ENCODE results near the gene OLFML2A.
"Not testable (repeated sequence)": the region's sequence is repeated elsewhere in the genome, so short reads cannot be mapped to it uniquely, and the experiment has no call there.

OLFML2A gene

DNA sequence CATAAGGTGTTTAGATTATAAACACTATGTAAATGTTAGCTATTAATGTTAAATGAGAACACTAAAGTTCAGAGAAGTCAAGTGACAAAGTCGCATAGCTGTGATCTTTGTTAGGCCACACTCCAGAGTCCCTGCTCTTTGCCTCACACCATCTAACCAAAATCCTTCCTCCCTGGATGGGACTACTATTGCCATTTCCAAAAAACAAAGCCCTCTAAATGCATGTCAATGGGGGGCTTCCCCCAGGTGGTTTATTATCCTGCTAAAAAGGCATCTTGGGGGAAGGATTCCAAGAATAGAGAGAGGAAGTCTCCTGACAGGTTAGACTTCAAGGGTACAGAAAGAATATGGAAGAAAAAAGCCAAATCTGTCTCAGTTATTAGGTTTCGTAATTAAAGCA, 16.2 kb upstream of the OLFML2A start:
- H3K4me3 ChIP-seq (ENCODE audit: low read depth, low read length) = no peak overlapping the region

DNA sequence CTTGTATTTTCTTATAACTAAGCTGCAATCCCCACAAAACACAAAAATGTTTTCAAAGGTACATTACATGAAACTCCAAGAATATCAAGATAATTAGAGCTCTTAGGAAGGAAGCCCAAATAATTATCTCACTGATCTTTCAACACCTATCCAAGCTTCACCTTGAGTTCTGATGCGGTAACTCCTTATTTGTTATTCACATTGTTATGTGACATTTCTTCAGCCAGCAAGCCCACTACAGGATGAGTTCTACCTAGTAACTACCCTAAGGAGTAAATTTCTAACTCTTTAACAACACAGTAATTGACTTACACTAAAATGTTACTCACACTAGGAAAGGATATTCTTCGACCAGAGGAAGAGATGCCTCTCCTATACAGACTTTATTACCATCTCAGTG, 15.7 kb upstream of the OLFML2A start:
- H3K4me3 ChIP-seq (ENCODE audit: low read depth, low read length) = no peak overlapping the region

DNA sequence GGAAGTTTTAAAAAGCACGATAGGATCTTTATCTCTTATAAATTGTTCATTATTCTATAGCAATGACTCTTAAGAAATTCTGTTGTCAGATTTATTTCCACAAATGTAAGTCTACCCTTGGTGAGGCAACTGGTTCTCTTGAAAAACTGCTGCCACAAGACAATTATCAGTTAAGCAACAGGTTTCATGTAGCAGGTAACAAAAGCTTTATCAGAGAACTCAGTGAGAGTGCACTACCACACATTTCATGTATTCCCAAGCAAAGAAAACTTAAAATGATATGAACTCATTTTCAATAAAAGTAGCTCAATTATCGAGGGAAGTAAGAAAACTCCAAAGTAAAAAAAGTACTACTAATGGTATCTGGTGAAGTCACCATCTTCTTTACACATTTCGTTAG, 15.2 kb upstream of the OLFML2A start:
- no peak overlapping the region for H3K4me3 ChIP-seq (ENCODE audit: low read depth, low read length)

DNA sequence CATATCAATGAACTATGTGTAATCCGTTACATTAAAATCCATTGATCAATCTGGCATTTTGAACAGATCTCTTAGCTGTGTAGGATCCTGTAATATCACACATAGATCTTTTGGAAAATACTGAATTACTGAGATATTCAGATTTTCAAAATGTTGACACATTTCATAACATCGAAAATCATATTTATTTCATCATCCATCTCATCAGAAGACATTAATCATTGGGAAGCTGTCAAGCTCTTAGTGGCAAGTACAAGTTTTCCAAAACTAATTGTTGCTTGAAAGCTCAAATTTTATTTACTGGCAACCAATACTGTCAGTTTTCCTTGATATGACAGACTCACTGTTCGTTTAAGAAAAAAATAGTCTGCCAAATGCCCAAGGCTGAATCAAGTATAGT, 14.3 kb upstream of the OLFML2A start:
- no peak overlapping the region for H3K4me3 ChIP-seq (ENCODE audit: low read depth, low read length)

DNA sequence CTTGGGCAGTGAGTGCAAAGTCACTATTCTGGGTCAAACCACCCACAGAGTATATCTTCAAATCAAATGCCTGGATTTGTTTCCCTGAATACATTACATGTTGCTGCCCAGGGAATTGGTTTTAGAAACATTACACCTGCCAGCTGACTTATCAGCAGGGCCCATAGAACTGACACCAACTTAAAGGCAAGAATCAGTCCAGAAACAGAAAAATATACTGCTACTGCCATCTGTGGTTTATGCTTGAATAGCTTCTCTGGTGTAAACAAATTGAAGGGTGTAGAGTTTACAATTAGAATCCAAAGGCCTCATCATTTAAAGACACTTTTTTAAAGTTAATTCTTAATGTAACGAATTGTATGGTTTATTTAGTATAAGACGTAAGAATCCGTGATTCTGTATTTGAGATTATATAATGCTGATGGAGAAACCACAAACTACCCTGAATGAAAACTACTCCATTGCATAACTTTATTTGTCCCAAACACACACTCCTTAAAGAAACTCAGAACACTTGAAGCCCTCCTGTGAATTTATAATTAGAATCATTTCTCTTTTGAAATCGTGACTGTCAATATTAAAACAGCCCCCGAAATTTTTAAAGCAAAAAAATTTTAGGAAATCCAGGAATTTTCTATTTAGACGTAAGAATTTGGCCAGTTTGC, 12.0 kb upstream of the OLFML2A start:
- H3K4me3 ChIP-seq (ENCODE audit: low read depth, low read length) = no peak overlapping the region

DNA sequence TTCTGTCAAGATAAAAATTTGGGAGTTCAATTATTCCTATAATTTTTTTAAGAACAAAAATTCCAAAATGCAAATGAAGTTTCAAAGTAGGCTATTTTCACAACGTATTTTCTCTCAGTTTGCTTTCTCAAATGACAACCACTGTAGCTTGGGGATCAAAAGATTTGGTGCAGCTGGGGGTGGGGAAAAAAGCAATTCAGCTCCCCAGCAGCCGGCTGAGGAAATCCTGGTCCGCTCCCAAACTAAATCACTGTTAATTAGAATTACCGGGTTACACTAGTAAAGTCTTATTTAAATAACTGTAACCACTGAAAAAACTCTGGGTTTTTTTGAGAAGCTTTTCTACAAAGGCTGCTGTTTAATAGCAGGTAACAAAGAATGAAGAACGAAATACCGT, 11.5 kb upstream of the OLFML2A start:
- H3K4me3 ChIP-seq (ENCODE audit: low read depth, low read length) = no peak overlapping the region

DNA sequence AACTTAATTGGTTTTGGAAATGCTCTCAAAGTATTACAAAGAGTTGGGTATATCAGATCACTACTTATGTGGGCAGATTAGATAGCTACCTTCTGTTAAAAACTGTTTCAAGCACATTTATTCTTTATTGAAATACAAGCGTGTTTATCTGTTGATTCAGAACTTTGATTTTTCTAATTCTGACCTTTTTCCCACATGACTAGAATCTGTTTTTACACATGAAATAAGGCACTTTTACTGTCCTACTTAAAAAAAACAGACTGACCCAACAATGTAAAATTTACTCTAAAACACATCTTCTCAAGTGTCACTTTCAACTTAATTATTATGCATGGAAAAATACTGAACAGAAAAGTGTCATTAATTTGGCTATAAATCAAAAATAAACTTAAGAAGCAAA, 10.6 kb upstream of the OLFML2A start:
- H3K4me3 ChIP-seq (ENCODE audit: low read depth, low read length) = no peak overlapping the region

DNA sequence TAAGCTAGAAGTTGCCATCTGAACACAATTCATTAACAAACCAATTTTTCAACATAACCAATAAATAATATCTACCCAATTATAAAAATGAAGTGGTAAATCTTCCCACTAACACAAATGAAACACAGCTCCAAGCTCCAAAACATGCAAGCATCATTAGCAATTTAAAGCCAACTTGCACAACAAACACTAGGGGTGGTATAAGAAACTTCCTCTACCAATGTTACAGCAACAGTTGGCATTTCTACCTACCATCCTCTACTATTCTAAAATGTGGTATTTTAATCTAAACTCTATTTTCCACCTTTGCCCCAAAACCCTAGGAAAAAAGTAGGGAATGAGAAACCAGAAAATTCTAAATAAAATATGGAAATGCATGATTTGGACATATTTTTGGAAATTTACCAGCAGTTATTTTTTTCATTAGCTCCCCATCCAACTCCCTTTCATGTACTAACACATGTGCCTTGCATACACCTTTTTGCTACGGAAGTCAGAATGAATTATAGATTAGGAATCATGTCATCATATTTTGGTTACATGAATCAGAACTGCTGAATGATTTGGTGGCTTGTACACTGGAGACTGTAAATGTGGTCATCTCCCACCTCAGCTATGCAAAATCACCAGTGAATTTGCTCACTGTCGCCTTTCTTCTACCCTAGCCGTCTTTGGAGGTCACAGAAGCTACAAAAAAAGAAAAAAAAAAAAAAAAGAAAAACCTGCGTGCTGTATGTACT, 9.9 kb upstream of the OLFML2A start:
- no peak overlapping the region for H3K4me3 ChIP-seq (ENCODE audit: low read depth, low read length)

DNA sequence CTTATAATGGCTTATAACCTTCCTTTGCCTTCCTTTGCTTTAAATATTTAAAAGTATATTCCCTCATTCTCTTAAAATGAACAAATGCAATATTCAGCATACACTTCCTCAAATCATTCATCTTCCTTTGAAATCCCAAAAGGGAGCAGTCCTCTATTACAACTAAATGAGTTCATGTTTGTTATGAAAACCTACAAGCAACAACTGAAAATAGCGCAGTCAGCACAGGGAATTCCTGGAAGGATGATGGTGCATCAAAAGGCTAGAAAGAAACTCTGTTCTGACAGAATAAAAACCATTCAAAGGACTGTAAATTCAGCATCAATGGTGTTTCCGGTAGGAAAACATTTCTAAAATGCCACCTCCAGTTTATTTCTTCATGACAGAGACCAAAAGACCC, 9.1 kb upstream of the OLFML2A start:
- no peak overlapping the region for H3K4me3 ChIP-seq (ENCODE audit: low read depth, low read length)

DNA sequence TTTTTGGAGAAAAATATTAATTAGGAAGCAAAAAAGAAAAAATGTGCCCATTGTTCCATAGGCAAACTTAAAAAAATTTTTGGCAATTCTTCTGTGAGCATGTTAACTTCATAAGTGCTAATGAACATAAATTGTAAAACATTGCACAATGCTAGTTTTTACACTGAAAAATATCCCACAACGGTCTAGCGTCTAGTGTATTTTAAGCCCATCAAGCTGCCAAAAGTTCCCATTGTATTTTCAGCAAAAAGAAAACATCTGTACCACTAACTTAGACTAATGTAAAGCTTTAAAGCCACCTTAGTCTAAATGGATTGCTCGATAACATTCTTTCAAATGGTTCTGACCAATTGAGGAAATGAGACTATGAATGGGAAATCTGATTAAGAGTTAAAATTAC, 8.6 kb upstream of the OLFML2A start:
- H3K4me3 ChIP-seq (ENCODE audit: low read depth, low read length) = no peak overlapping the region

DNA sequence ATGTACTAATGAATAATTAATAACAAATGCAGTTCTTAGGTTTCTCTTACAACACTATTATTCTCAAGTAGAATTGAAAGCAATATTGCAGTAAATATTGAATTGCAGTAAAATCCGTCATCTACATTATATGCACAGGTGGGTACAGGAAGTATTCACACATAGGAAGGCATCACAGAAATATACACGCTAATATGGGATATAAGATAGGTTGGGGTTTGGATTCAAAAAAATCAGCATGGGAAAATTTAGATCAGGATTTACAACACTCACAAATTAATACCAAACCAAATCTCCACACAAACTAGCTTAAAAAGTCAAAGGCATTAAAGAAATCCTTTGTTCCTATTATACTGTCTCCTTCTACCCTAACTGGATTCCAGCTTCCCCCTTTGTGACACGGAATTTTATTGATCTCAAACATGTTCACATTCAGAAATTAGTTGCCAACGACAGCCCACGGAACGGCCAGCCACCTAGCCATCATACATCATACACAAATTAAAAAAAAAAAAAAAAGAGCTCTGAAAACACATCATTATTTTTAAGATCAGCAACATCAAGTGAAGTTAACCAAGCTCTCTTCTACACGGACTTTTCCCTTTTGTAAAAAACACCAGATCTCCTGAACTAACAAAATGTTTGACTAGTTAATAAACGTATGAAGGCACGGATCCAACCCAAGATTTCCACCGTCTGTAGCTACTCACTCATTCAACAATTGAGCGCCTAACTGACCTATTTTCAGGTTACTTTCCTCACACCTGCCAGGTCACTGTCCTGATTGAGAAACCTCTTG, 8.0 kb upstream of the OLFML2A start:
- H3K4me3 ChIP-seq (ENCODE audit: low read depth, low read length) = peak overlapping the region; percentile 55

DNA sequence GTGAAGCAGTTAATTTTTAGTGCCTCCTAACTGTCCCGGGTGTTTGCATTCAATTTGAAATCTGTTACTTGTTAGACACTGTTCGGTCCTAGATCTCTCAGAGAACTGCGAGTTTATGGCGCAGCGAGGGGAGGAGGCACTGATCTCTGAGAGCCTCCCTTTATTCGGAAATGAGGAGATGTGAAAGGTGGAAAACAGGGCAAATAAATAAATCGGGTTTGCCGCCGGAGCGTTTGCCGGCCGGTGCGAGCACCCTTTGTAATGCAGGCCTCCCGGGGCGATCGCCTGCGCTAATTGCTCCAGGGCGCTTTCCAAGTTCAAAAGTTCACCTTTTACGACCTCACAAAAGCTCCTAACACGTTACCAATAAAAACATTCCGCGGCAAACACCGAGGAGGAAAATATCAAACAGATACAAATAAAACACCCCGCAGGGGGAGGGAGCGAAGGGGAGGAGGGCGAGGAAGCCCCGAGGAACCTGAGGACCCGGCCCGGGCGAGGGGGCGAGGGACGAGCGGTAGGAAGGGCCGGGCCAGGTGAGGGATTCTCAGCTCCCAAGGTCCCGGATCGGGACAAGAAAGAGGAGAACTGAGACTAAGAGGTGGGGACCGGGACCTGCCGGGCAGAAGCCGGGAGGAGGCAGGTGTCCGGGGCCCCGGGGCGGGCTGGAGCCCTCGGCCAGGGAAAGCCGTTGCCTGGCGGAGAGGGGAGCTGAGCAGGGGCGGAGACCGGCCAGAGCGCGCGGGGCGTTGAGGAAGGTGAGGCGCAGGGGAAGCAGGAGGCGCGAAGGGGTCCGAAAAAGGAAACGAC, 7.2 kb upstream of the OLFML2A start:
- H3K4me3 ChIP-seq (ENCODE audit: low read depth, low read length) = peak overlapping the region; percentile 55

DNA sequence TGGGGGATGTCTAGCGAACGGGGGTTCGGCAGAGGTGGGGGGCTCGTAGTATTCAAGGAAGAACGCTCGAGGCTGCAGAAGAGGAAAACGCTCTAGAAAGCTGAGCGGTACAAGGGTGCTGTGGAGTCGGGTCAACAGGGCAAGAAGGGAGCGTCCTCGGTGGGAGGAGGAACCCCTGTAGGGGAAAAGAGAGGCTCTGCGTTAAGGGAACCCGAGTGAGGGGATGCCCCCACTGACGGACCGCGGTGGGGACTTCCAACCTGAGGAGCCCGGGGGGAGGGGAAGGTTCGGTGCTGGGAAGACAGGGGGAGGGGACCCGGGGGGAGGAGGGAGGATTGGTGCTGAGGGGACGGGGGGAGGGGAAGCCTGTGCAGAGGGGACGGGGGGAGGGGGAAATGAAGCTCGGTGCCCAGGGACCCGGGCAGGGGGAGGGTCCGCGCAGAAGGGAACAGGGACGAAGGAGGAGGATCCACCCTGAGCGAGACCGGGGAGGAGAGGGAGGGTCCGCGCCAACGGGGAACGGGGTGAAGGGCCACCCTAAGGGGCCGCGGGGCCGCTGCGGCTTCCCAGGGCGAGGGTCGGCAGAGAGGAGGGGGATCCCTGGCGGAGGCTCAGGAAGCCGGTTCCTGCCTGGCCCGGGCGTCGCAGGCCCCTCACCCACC, 6.4 kb upstream of the OLFML2A start:
- H3K4me3 ChIP-seq (ENCODE audit: low read depth, low read length) = peak overlapping the region; percentile 63

DNA sequence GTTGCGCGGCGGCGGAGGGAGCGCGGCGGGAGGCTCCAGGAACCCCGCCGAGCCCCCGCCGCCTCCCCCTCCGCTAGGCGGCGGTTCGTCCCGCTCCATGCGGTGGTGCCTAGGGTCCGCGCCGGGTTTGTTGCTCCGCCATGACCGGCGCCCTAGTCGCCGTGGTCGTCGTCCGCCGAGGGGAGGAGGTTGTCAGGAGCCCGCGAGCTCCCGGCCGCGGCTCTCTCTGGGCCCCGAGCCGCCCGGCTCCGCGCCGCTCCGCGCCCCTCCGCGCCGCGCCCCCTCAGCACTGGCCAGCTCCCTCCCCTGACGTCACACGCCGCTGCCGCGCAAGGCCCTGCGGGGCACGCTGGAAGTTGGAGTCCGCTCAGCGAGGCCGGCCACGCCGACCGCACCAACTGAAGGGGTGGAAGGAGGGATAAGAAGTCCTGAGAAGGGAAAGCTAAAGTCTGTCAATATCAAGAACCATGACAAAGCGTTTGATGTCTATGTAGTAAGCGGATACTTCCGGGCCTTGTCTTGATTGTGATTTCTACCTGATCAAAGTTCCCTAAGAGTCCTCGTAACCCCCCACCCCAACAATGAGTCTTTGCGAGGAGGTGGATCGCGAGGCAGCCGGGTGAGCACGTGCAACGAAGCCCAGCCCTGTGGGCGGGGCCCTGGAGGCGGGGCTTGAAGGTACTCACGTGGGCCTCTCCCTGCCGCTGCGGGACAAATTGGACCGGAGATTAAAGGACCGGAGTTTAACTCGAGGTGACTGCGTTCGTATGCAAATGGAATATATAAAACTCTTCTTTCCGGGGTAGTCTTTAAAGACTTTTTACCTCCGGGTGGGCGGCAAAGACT, 5.7 kb upstream of the OLFML2A start, which contains the start of gene NR6A1:
NR6A1 (minus strand) TSS at position 291 of the 846 bp plus-strand sequence.
- peak within 1 kb of the TSS; percentile 63 for H3K4me3 ChIP-seq (ENCODE audit: low read depth, low read length)

DNA sequence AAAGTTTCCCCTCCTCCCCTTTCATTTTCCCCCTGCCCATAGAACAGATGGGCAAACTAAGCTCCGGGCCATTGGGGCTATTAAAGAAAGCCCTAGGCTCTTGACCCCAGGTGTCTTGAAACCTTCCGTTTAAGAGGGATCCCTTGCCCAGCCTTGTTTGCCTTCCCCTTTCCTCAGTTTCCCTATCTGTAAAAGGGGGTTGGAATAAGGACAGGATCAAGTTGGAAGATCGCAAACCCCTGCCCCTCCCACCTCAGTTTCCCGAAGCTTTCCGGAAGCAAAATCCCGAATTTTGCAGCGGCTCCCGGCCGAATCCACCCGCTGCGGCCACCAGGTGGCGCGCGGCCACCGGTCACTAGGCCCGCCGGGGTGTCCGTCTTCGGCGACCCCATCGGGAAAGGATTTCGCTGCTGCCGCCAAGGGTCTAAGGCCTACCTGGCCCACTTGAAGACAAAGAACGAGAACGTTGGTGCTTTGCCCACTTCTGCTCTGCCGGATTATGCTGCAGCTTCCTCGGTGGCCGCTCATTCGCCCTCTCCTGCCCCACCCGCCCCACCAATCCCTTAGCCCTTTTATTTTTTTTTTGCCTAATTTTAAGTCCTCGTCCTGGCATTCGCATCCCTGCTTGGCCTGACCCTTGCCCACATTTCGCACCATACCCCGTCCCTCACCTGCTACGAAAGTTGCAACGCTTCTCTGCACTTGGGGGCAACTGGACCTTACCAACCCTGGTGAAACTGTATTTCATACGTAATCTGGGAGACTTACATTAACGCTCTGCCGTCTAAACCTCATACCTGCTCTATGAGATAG, 4.9 kb upstream of the OLFML2A start:
- peak overlapping the region; percentile 34 for H3K4me3 ChIP-seq (ENCODE audit: low read depth, low read length)

DNA sequence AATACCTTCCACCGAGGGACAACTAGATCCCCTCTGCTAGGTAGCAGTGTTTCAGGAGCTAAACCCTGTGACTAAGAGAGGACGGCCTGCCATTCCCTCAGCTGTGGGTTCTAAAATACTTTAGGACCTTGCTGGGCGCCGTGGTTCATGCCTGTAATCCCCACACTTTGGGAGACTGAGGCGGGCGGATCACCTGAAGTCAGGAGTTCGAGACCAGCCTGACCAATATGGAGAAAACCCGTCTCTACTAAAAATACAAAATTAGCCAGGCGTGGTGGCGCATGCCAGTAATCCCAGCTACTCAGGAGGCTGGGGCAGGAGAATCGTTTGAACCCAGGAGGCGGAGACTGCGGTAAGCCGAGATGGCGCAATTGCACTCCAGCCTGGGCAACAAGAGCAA, 4.1 kb upstream of the OLFML2A start:
- not testable (repeated sequence) for H3K4me3 ChIP-seq (ENCODE audit: low read depth, low read length)

DNA sequence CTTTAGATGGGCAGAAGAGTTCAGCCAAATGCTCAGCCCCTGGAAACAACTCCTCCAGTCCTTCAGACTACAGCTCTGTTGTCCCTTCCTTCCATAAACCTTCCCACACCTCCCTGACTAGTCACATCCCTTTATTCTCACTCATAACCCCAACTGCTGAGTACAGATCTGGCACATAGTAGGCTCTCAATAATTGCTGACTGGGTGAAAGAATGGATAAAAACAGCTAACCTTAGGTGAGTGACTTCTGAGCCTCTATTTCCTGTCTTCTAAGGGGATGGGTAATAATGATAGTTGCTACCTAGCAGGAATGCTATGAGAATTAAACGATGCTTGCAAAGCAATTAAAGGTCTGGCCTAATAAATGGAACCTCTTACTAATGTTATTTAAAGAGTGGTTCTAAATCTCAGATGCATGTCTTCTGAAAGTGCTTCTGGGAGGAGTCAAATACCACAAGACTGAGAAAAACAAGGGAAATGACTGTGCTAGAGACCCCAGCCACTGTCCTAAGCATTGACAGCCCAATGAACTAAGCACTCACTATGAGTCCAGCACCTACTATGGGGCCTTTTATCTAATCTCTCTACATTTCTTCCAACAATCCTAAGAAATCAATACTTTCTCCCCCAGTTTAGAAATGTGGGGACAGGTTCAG, 3.3 kb upstream of the OLFML2A start:
- H3K4me3 ChIP-seq (ENCODE audit: low read depth, low read length) = no peak overlapping the region
